HG03064 (cell line): ENCODE measurements around the gene PRDX3.
"Not testable (repeated sequence)": the region's sequence is repeated elsewhere in the genome, so short reads cannot be mapped to it uniquely, and the experiment has no call there.

ENCODE experiments used
- ATAC-seq: cut with Tn5 transposase; IDR thresholded peaks from one replicate; pipeline ENCODE4 v1.9.1; 2021; ENCODE audit warnings: low read depth; ENCODE audit not compliant: unreplicated experiment

PRDX3 gene

DNA sequence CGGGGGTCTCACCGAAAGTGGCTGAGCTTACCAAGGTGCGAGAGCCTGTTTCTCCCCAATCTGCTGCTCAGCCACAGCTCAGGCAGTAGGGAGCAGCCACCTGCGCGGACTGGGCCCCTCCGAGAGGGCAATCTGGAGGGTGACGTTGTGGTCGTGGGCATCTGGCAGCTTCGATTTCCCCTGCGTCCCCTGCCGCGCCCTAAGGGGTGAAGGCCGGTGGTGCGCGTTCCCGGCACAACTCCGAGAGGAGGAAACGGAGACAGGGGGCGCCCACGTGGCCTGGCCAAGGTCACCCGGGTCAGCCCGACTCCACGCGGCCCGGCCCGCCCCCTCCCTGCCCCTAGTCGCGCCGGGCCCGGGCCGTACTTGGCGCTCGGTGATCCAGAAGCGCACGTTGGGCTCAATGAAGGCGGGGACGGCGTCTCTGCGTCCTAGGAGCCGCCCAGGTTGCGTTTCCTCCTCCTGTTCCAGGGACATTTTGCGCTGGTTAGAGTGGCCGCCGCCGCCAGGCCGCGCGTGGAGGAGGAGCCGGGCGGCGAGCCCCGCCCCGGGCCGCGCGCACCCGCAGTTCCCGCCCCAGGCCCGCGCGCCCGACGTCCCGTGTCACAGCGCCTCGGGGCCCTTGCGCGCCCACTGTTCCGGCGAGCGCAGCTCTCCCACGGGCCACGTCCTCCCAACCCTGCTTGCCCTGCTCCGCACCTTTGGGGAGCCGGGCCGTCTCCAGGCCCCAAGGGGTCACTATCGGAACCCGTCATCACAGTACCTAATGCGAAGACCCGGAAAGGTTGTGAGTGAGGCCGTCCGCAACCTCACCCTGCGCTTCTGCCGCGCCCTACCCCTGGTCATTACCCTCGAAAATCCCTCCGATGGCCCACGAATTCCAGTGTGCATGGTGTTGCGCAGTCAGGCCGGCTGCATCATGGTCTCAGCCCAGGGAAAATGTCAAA is 13.2 kb downstream of the PRDX3 start, which contains the start of gene SFXN4:
Gene SFXN4 (minus strand): TSS at position 544 of the 947 bp plus-strand sequence. CDS start 67 bp downstream, at position 477.
- ATAC-seq, result peak; percentile 92

DNA sequence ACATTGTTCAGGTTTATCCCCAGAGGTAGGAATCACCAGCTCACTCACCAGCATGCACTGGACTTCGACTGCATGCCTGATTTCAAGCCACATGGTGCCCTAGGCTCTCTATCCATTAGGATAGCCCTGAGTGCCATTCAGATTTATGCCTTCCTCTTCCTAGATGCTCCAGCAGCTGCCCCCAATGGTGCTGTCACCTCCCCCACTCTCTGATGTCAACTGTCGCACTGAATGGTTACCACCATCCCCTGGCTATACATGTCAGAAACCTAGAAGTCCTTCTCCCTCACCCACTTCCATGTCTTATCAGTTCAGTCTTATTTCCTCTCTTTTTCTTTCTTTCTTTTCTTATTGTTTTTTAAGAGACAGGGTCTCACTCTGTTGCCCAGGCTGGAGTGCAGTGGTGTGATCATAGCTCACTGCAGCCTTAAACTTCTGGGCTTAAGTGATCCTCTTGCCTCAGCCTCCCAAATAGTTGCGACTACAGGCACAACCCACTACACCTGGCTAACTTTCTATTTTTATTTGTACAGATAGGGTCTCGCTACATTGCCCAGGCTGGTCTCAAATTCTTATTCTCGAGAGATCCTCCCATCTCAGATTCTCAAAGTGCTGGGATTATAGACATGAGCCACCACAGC is 16.0 kb downstream of the PRDX3 start:
- ATAC-seq, result no peak

DNA sequence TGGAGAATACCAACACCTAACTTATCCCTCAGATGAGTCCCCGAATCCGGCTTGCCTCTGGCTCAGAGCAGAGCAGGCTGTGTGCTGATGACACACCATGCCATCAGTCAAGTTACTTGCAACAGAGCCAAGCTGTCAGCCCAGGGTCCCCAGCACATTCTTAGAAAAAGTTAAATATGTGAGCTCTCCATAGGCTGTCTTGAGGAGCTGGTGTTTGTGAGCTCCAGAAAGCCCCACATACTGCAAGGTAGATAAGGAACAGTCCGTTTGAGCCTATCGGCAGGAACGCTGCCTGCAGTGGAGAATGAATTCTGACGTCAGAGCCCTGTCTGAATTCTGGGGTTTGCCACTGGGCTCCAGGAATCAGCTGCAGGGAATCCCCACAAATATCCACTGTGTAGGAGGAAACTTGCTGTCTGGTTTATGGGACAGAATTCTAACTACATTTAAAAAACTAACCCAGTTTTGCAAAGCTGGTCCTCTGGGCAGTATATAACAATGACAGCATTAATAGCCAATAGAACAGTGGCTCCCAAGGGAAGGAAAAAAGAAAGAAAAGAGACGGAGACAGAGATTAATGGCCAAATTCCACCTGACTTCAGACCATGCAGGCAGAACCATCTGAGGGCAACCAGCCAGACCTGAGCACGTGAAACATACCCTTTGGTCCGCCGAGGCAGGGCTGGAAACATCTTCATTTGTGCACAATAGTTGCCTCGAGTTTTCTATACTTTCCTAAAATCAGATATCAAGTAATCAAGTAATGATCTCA is 16.7 kb downstream of the PRDX3 start:
- no peak for ATAC-seq

DNA sequence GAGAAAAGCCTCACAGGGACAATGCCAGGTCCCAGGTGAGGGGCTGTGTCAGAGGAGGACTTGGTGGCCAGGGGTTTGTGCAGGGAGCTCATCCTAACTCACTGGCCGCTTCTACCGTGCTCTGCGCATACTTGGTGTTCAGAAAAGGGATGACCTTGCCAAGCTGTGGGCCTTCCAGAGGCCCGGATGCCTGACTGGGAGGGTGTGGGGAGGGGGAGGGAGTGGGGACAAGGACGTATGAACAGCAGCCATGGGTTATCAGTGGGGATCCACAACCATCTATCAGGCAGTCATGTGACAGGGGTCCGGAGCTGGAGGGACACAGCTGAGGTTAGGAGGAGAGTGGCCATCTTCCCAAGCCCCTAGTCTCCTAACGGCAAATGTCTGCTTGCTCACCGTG is 19.3 kb downstream of the PRDX3 start:
- ATAC-seq, result no peak

DNA sequence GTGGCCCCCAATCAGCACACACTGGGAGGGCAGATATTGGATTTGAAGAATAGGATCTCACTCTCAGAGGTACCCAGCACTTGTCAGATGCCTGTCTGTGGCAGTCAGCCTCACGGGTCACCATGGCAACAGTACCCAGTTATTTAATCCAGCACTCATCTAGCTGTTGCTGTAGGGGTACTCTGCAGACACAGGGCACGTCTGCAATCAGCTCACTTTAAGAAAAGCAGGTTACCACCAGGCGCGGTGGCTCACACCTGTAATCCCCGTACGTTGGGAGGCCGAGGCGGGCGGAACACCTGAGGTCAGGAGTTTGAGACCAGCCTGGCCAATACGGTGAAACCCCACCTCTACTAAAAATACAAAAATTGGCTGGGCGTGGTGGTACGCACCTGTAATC is 25.0 kb downstream of the PRDX3 start:
- no peak for ATAC-seq

DNA sequence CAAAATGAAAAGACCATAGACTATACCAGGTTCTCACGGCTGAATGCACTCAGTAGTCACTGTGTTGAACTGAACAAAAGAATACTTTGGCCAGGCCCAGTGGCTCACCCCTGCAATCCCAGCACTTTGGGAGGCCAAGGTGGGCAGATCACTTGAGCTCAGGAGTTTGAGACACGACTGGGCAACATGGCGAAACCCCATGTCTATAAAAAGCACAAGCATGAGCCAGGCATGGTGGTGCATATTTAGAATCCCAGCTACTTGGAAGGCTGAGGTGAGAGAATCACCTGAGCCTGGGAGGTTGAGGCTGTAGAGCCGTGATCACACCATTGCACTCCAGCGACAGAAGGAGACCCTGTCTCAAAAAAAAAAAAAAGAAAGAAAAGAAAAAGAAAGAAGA is 25.6 kb downstream of the PRDX3 start:
- ATAC-seq, result no peak

DNA sequence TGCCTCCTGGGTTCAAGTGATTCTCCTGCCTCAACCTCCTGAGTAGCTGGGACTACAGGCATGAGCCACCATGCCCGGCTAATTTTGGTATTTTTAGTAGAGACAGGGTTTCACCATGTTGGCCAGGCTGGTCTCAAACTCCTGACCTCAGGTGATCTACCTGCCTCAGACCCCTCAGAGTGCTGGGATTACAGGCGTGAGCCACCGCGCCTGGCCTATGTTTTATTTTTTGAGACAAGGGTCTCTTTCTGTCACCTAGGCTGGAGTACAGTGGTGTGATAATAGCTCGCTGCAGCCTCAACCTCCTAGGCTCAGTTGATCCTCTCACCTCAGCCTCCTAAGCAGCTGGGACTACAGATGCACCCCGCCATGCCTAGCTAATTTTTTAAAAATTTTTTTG is 27.0 kb downstream of the PRDX3 start:
- ATAC-seq, result not testable (repeated sequence)

DNA sequence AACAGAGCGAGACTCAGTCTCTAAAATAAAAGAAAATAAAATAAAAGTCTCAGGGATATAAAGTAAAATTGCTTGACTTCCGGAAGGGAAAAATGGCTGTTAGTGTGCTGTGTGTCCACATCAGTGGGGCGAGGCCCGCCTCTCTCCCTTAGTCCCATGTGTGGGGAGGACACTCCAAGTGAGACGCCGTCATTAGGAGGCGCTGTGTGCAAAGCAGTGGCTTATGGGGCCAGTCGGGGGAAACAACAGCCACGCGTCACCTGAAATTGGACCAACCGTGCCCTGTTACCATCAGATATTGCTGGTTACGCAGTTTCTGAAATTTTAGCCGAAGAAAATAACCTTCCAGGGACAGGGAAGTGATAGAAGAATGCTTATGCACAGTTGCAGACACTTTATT is 28.9 kb downstream of the PRDX3 start:
- no peak for ATAC-seq

DNA sequence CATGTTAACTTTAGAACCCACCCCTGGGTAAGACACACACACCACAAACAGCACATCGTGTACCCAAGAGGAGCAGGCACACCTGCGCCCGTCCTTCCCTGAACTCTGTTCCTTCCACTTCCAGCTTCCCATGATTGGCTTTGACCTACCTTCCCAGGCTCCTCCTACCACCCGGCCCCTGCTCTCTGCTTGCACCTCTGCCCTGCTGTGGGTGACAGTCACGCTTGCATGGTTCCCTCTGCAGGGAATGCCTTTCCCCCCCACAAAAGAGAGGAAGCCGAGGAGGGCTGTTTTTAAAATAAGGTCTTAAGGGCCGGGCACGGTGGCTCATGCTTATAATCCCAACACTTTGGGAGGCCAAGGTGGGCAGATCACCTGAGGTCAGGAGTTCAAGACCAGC is 29.5 kb downstream of the PRDX3 start:
- ATAC-seq, result no peak

DNA sequence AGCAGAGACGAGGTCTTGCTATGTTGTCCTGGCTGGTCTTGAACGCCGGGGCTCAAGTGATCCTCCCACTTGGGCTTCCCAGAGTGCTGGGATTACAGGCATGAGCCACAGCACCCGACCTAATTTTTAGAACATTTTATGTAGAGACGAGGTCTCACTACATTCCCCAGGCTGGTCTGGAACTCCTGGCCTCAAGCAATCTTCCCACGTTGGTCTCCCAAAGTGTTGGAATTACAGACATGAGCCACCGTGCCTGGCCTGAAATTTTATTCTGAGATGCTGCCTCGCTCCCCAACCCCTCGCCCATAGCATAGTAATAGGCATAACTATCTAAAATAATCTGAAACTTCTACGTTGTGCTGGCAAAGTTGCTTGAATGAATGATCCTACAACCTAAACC is 35.0 kb downstream of the PRDX3 start:
- ATAC-seq, result no peak

DNA sequence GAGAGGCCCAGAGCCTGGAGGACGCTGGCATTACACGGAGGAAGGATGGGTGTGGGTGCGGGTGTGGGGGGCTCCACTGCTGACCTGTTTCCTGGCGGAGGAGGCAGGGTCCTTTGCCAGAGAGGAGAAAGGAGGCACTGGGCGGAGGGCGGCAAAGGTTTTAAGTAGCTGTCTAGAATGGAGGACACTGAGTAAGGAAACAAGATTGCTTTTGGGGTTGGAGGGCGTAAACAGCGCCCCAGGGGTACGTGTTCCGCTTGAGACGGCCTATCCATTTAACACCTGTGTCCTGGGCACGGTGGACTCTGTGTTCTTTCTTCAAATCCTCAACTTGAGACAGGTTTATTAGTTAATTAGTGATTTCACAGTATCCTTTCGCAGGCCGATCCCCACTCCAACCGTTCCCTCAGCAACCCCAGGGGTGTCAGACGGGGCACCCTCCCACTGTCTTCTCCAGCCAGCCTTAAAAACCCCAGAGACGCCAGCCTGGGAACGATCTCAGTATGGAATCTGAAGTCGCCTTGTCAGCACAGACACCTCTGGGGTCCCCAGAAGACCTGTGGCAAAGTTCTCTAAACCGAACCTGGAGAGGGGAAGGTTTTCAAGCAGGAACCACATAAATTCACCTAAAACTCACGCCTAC is 37.9 kb downstream of the PRDX3 start:
- no peak for ATAC-seq

DNA sequence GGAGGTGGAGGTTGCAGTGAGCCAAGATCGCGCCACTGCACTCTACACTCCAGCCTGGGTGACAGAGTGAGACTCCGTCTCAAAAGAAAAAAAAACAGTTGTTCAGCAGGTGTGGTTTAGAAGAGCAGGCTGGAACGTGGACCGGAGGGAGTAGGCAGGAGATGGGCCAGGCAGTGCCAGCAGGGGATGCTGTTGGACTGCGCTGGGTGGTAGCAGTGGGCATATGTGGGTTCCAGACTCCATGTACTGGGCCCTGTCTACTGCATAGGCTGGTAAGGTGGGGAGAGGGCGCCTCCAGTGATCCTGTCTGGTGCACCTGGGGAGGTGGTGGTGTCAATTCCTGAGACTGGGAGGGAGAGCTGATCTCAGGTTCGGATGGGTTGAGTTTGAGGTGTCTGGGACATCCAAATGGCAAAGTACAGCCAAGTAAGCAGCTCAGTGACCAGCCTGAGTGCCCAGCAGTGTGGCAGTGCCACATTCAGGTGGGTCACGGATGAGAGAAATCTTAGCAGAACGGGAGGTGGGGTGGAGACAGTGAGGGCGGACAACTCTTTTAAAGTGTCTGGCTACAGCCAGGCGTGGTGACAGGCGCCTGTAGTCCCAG is 39.0 kb downstream of the PRDX3 start:
- no peak for ATAC-seq

DNA sequence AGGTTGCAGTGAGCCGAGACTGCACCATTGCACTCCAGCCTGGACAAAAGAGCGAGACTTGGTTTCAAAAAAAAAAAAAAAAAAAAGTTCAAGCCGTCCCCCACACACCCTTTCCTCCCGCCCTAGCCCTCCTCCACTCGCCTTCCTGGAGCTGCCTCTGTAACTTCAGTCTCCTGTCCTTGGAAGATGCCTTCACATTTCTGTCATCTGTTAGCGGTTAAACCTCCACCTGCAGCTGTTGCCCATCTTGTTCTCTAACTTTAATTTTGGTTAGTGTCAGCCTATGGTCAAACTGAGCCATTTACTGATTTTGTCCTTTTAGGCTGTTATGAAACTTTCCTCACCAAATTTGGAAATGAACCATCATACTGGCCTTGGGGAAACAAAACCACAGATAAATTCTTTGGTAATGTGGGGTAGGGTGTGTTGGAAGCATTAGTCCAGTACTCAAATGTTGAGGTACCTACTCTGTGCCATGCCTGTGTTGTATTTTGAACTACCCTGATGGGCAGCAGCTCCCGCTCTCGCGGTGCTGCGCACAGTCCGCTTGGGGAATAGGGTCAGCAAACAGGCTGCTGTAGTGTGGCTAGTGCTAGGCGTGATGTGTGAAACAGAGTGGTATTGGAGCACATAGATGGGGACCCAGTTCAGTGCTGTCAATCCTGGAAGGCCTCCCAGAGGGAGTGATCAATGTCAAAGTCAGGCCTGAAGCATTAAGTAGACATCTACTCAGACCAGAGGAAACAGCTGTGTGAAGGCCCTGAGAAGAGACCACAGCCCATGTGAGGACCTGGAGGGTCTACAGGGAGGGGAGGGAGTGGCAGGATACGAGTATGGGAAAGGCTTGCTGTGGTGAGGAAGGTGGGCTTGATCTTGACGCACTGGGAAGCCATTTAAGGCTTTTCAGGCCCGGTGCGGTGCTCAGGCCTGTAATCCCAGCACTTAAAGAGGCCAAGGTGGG is 40.0 kb downstream of the PRDX3 start:
- no peak for ATAC-seq

DNA sequence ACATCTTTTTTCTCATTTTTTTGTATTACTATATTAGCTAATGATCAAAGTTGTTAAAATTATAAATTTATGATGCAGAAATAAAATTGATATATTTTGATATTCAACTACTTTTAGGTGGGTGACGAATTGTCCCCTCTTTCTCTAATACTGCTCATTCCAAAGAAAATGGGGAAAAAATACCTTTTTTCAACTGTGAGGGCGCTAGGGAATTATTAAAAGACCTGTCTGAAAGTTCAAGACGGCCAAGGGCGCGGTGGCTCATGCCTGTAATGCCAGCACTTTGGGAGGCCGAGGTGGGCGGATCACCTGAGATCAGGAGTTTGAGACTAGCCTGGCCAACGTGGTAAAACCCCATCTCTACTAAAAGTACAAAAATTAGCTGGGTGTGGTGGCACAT is 40.7 kb downstream of the PRDX3 start:
- not testable (repeated sequence) for ATAC-seq

DNA sequence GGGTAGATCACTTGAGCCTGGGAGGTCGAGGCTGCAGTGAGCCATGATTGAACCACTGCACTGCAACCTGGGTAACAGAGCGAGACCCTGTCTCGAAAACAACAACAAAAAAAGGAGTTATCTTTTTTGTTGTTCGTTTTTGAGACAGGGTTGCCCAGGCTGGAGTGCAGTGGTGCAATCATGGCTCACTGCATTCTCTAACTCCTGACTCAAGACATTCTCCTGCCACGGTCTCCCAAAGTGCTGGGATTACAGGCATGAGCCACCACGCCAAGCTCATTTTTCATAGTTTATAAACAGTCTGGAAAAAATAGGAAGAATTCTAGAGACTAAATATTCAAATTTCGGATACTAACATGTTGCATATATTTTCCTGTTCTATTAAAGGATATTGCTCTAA is 42.5 kb downstream of the PRDX3 start:
- no peak for ATAC-seq

DNA sequence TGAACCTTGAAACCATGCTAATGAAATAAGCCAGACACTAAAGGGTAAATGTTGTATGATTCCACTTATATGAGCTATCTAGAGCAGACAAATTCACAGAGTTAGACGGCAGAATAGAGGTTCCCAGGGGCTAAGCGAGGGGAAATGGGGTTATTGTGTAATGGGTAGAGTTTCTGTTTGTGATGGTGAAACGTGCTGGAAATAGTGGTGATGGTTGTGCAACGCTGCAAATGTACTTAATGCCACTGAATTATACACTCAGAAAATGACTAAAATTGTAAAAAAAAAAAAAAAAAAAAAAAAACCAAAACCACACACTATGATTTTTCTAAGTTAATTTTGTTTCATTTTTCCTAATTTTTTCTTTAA is 43.1 kb downstream of the PRDX3 start:
- ATAC-seq, result no peak

DNA sequence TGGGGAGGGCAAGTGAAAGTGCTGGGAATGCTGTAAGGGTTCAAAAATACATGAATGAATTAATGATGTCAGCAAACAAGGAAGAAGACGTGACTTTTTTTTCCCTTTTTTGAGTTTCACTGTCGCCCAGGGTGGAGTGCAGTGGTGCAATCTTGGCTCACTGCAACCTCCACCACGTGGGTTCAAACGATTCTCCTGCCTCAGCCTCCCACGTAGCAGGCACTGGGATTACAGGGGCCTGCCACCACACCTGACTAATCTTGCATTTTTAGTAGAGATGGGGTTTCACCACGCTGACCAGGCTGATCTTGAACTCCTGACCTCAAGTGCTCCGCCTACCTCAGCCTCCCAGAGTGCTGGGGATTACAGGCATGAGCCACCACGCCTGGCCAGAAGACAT is 44.7 kb downstream of the PRDX3 start:
- no peak for ATAC-seq

DNA sequence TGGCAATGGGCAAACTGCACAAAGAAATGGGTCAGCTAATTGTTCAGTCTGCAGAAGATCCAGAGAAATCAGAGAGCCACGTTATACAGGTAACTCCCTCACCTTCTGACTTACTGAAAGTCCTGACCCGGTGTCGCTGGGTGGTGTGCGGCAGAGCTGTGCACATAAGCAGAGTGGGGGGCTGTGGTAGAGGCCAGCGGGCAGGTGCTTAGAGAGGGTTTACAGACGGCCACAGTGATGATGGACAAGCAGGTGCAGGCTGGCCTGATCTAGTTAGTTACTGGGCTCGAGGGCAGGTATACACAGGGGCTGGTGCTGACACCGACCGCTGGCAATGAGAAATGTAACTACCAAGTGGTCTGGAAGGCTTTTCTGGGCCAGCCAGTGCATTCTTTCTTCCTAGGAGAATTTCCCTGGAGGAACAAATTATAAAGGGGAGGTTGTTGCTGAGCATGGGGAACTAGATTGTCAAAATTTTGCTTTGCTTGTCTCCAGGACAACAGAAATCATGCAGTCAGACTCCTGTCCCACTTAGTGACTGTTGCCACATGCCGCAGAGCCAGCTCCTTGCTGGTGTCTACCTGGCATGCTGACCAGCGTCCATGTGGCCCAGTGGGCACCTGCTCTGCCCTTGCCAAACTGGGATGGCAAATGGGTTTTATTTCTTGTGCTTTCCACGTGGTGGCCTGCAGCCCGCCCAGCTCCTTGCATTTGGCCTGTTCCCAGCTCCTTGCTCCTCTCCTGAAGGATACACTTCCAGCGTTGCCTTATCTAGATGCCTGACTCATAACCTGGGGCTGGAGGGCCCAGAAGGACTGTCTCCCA is 45.9 kb downstream of the PRDX3 start:
- no peak for ATAC-seq
